Neuron (in vitro differentiated cells): ENCODE results near the gene SLC11A1.

ENCODE experiments used
- H2AFZ ChIP-seq: one replicate; pipeline ENCODE4 v1.6.1; 2013; ENCODE audit warnings: low read depth, mild to moderate bottlenecking, inconsistent platforms, low read length, moderate library complexity
- H3K27me3 ChIP-seq: one replicate; pipeline ENCODE4 v1.6.1; 2013; ENCODE audit warnings: low read length; ENCODE audit not compliant: insufficient read depth
- H3K36me3 ChIP-seq: one replicate; pipeline ENCODE4 v1.6.1; 2013; ENCODE audit warnings: low read length; ENCODE audit not compliant: insufficient read depth
- H3K4me1 ChIP-seq: one replicate; pipeline ENCODE4 v1.6.1; 2013; ENCODE audit warnings: low read length; ENCODE audit not compliant: insufficient read depth
- H3K4me3 ChIP-seq: 2 replicates; pipeline ENCODE4 v1.5.1; 2013; ENCODE audit warnings: mild to moderate bottlenecking, low read length, moderate library complexity
- H3K9me3 ChIP-seq: one replicate; pipeline ENCODE4 v1.6.1; 2013; ENCODE audit warnings: low read length

The SLC11A1 gene

DNA sequence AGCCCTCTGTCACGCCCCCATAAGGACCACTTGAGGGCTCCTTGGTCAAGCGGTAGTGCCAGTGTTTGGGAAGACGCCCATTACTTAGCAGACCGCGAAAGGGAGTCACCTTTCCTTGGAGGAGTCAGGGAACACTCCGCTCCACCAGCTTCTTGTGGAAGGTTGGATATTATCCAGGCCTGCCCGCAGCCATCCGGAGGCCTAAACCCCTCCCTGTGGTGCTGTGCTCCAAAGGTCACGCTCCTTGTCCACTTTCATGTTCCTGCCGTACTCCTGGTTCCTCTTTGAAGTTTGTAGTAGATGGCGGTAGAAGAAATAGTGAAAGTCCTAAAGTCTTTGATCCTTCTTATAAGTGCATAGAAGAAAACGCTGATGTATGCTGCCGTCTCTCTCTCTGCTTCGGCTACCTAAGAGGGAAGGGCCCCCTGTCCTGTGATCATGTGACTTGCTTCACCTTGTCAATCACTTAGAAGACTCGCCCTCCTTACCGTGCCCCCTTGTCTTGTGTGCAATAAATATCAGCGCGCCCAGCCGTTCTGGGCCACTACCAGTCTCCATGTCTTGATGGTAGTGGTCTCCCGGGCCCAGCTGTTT, 27.1 kb upstream of the SLC11A1 start:
- Histone ChIP-seq H3K36me3 (no peaks in the 10 kb centered on the region), H3K27me3 (no peaks in the 10 kb centered on the region), H3K4me3 (no peak overlapping the region), H3K4me1 (peaks cover 7% of the 10 kb centered on the region), H2AFZ (no peak overlapping the region), H3K9me3 (no peaks in the 10 kb centered on the region)

DNA sequence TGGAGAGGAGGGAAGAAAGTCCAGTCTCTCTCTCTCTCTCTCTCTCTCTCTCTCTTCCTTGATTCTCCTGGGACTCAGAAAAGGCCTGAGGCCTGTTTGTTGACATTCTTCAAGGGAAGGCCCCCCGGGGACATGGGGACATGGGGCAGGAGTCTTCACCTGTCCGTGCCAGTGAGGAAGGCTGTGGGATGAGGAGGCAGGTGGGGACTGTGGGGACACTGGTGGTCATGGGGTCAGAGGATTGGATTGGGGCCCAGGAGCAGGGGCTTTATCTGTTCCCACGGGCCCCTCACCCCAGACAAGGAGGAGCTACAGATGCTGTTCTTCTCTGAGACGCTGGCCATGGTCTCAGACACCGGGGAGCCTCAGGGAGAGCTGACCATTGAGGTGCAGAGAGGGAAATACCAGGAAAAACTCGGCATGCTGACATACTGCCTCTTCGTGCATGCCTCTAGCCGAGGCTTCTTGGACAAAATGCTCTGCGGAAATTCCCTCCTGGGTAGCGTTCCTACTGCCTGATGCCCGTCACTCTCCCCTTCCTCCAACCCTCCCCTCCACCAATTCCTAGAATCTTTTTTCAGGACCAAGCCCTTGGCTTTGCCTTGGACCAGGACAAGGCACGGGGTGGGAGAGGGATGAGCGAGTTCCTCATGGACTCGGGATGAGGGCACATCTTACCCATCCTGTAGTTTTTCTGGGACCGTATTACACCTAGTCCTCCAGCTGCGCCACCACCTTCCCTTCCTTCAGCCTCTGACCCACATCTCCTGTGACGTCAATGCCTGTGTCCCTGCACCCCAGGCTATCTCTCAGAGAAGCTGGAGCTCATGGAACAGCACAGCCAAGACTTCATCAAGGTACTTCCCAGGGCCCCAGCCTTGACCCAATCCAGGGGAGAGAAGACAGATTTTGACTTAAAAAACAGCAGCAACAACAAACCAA, 24.6 kb upstream of the SLC11A1 start:
- H2AFZ ChIP-seq: peak overlapping the region; percentile 1
- no peaks in the 10 kb centered on the region for H3K9me3 ChIP-seq
- peaks cover 7% of the 10 kb centered on the region for H3K4me1 ChIP-seq
- no peaks in the 10 kb centered on the region for H3K36me3 ChIP-seq
- H3K4me3 ChIP-seq: peak overlapping the region; percentile 45
- H3K27me3 ChIP-seq: no peaks in the 10 kb centered on the region

DNA sequence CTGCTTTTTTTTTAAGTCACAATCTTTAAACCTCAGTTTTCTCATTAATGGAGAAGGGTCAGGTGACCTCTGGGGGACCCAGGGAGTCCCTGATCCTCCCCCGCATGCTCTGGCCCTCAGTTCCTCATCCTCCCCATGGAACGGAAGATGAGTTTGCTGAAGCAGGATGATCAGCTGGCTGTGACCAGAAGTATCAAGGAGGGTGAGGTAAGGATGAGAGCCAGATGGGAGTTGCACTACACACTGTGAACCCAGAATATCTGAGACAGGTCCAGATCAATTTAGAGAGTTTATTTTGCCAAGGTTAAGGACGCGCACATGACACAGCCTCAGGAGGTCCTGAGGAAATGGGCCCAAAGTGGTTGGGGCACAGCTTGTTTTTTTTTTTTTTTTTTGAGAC, 21.6 kb upstream of the SLC11A1 start:
- Histone ChIP-seq H3K4me1 (peaks cover 7% of the 10 kb centered on the region), H3K27me3 (no peaks in the 10 kb centered on the region), H3K4me3 (no peak overlapping the region), H3K36me3 (no peaks in the 10 kb centered on the region), H3K9me3 (no peaks in the 10 kb centered on the region), H2AFZ (no peak overlapping the region)

DNA sequence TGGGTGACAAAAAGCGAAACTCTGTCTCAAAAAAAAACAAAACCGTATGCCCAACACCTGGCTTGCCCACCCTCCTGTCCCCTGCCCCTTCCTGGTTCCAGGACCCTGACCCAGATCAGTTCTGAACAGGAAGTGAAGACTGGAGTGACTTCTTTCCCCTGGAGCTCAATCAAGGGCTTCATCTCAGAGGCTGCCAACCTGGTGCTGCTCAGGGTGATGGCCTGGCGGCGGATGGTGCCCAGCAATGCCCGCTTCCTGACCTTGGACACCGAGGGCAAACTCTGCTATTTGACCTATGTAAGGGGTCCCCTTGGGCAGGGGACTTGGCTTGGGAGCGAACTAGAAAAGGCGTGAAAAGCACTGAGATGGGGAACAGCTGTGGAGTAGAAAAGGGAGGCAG, 19.5 kb upstream of the SLC11A1 start:
- Histone ChIP-seq H3K27me3 (peaks cover 13% of the 10 kb centered on the region), H2AFZ (no peak overlapping the region), H3K9me3 (peaks cover 8% of the 10 kb centered on the region), H3K36me3 (no peaks in the 10 kb centered on the region), H3K4me3 (no peak overlapping the region), H3K4me1 (no peaks in the 10 kb centered on the region)

DNA sequence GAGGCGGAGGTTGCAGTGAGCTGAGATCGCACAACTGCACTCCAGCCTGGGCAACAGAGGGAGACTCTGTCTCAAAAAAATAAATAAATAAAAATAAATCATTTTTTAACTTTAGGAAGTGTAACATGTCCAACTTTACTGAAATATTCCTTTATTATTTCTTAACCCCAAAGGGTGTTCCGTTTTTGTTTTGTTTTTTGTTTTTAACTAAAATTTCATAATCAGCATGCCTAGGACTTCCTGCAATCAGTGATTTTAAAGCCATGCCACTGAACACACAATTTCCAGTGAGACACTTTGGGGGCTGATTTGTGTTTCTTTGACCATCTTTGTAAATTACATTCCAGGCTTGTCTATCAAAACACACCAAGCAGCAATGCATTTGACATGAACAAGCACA, 18.3 kb upstream of the SLC11A1 start:
- Histone ChIP-seq H2AFZ (no peak overlapping the region), H3K9me3 (peaks cover 9% of the 10 kb centered on the region), H3K4me1 (no peaks in the 10 kb centered on the region), H3K36me3 (no peaks in the 10 kb centered on the region), H3K27me3 (peaks cover 19% of the 10 kb centered on the region), H3K4me3 (no peak overlapping the region)

DNA sequence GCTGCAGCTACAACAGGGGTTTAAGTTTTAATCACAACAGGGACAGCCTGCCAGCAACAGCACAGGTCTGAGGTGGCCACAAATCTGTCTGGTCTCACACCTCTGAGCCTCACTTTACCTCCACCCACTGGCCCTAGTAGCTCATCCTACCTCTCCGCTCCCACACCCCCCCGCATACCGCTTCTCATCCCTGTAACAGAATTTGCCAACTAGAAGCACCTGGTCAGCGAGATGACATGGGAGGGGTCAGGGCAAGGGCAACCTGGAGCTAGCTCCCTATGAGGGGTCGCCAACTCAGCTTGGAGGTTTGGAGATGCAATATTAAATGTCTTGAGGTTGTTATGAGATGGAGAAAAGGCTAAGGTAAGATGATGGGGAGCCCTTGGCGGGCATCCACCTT, 17.9 kb upstream of the SLC11A1 start:
- no peaks in the 10 kb centered on the region for H3K4me1 ChIP-seq
- H3K36me3 ChIP-seq: no peaks in the 10 kb centered on the region
- peaks cover 9% of the 10 kb centered on the region for H3K9me3 ChIP-seq
- no peak overlapping the region for H3K4me3 ChIP-seq
- no peak overlapping the region for H2AFZ ChIP-seq
- peaks cover 22% of the 10 kb centered on the region for H3K27me3 ChIP-seq

DNA sequence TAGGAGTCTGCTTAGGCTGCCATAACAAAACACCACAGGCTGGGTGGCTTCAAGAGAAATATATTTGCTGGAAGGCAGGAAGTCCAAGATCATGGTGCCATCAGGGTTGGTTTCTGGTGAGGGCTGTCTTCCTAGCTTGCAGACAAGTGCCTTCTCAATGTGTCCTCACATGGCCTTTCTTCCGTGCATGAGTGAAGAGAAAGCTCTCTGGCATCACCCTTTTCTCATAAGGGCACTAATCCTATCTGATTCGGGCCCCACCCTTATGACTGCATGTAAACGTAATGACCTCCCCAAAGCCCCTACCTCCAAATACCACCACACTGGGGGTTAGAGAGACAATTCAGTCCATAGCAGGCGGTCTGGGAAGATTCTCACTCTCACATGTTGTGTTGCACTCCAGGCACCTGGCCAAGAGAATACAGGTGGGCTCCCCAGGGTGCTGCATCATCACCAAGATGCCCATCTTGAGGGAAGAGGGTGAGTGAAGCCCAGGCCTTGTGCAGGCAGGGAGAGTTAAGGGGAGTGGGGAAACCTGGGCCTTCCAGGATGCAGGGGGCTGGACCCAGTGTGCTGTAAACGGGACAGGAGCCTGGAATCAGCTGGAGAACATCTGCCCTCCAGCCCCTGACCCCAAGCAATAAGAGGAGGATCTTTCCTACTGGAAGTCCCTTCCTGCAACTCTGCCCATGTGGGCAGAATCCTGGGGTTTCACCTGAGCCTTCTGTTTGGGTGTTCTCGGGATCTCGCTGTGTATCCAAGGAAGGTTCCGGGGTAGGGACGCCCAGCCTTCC, 15.3 kb upstream of the SLC11A1 start:
- H3K4me3 ChIP-seq: no peak overlapping the region
- peaks cover 9% of the 10 kb centered on the region for H3K9me3 ChIP-seq
- H3K4me1 ChIP-seq: no peaks in the 10 kb centered on the region
- no peaks in the 10 kb centered on the region for H3K36me3 ChIP-seq
- H3K27me3 ChIP-seq: peaks cover 29% of the 10 kb centered on the region
- no peak overlapping the region for H2AFZ ChIP-seq

DNA sequence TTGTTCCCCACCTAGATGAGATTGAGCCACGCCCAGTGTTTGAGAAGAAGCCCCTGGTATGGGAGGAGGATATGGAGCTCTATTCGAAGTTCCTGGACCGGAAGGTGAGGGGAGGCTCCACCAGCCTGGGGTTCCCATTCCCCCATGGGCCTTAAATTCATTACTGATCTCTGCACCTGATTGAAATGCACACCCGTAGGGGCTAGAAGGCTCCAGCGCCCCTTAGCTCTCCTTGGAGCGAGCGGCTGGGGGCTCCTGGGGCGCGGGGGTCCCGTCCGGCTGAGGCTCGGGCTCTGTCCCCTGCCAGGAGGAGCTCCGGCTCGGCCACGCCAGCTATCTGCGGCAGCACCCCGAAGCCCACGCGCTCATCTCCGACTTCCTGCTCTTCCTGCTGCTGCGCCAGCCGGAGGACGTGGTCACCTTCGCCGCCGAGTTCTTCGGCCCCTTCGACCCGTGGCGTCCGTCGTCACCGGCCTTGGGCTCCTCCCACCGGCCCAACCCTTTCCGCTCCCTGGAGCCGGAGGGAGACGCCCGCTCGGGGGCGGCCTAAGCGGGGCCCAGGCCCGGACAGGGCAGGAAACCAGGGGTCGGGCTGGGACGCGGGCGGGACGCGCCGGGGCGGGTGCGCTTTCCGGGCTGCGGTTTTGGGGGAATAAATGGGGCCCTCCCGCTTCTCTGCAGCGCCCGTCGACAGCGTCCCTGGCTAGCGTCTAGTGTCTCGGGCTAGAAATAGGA, 14.5 kb upstream of the SLC11A1 start:
- Histone ChIP-seq H3K4me1 (no peaks in the 10 kb centered on the region), H2AFZ (no peak overlapping the region), H3K36me3 (no peaks in the 10 kb centered on the region), H3K9me3 (peaks cover 9% of the 10 kb centered on the region), H3K4me3 (no peak overlapping the region), H3K27me3 (peaks cover 32% of the 10 kb centered on the region)

DNA sequence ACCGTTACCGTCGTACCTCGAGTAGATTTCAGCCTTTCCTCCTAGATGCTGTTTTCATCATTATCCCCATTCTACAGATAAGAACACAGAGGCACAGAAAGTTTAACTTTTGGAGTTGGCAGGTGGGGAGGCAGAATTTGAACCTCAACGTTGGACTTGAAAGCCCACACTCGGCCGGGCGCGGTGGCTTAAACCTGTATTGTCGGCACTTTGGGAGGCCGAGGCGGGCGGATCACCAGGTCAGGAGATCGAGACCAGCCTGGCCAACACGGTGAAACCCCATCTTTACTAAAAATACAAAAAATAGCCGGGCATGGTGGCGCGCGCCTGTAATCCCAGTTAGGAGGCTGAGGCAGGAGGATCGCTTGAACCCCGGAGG, 13.9 kb upstream of the SLC11A1 start:
- no peak overlapping the region for H2AFZ ChIP-seq
- H3K27me3 ChIP-seq: peaks cover 32% of the 10 kb centered on the region
- no peak overlapping the region for H3K4me3 ChIP-seq
- no peaks in the 10 kb centered on the region for H3K4me1 ChIP-seq
- H3K36me3 ChIP-seq: no peaks in the 10 kb centered on the region
- peaks cover 9% of the 10 kb centered on the region for H3K9me3 ChIP-seq

DNA sequence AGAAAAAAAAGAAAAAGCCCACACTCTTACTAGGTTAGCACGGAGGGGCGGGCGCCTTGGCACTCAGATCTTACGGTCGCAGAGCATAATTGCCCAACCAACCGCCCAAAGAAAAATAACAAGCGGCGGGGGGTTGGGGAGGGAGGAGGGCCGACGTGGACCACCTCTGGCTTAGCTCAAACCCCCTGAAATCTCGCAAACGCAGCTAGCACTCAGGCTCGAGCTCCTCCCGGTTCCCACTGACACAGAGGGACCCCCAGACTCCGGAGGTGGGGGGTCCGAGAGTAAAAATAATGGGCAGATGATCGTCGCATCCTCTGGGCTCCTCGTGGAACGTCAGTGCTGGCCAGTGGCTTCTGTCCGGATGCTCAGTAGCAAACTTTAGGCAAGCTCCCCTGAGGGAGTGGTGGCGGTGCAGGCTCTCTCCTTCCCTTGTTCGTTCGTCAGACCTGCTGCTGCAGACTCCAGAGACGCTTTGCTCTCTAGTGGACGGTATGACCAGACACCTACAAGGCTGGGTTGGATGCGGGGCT, 13.4 kb upstream of the SLC11A1 start:
- H3K4me1 ChIP-seq: no peaks in the 10 kb centered on the region
- H3K4me3 ChIP-seq: no peak overlapping the region
- peaks cover 32% of the 10 kb centered on the region for H3K27me3 ChIP-seq
- H3K36me3 ChIP-seq: no peaks in the 10 kb centered on the region
- peaks cover 9% of the 10 kb centered on the region for H3K9me3 ChIP-seq
- no peak overlapping the region for H2AFZ ChIP-seq

DNA sequence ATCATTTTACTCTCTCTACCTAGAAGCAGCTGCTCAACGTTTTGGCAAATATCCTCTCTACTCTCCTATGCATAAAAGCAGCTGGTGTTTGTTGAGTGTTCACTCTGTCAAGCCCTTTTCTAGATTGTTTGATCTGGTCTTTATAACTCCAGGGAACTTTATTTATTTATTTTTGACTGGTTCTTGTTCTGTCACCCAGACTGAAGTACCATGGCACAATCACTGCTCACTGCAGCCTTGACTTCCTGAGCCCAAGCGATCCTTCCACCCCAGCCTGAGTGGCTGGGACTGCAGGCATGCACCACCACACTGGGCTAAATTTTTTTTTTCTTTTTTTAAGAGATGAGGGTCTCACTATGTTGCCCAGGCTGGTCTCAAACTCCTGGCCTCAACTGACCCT, 12.7 kb upstream of the SLC11A1 start:
- Histone ChIP-seq H3K4me3 (no peak overlapping the region), H2AFZ (no peak overlapping the region), H3K9me3 (peaks cover 9% of the 10 kb centered on the region), H3K36me3 (no peaks in the 10 kb centered on the region), H3K4me1 (no peaks in the 10 kb centered on the region), H3K27me3 (peaks cover 34% of the 10 kb centered on the region)

DNA sequence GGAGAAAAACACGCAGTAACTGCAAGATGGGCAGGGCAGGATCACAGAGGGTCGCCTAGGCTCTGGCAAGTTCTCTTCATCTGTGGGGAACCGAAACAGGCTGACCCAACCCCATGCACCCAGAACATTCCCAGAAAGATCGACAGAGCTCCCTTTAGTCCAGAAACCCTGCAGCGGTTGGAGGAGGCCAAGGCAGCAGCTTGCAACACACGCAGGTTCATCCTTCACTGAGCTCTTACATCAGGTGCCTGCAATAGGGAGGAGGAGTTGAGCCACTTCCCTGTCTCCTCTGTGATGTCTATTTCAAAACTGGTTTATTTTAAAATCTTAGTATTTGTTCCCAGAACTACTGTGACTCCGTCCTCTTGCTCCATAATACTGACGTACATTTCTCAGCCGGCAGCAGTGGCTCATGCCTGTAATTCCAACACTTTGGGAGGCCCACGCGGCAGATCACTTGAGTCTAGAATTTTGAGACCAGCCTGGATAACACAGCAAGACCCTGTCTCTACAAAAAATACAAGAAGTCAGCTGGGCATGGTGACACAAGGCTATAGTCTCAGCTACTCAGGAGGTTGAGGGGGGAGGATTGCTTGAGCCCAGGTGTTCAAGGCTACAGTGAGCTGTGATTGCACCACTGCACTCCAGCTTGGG, 11.5 kb upstream of the SLC11A1 start:
- peaks cover 9% of the 10 kb centered on the region for H3K9me3 ChIP-seq
- H3K36me3 ChIP-seq: no peaks in the 10 kb centered on the region
- no peaks in the 10 kb centered on the region for H3K4me1 ChIP-seq
- peaks cover 34% of the 10 kb centered on the region for H3K27me3 ChIP-seq
- no peak overlapping the region for H3K4me3 ChIP-seq
- no peak overlapping the region for H2AFZ ChIP-seq
